Measurements from ENCODE around the gene HS1BP3.

DNA sequence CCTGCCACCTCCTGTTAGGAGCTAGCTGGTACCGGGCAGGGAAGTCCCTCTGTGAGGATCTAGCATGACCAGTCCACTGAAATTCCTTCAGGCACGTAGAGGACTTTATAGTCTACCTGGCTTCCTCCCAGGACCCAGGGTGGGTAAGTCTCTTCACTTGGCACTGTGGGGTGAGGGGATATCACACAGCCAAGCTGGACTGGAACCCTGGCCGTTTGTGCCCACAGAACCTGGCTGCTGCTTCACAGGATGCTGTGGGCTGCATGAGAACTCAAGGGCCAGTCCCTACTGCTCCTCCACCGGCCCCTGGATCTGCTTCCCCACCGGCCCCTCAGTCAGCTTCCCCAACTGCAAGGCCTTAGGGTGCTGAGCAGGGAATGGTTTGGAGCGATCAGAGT is 35.8 kb downstream of the HS1BP3 start:
- TF ChIP-seq EZH2 (IDR thresholded peaks at IDR 0.05; ENCODE audit: insufficient read depth, low read length): no peak
- no peak for TF ChIP-seq CTCF (IDR thresholded peaks at IDR 0.05; ENCODE audit: insufficient read depth, low read depth, low read length)

All from astrocyte (in vitro differentiated cells and primary cell).